ENCODE data around the gene AZIN2. TPM values are rescaled to one million over a fixed set of nuclear protein-coding genes. Genes with fewer than 3 reads are reported as not detected.

AZIN2 gene
- total and polyA plus RNA-seq, 2 of the 13 experiments (the other 11 are each of a cell fraction or from before 2014, with no cell fraction given) = 1.7 to 3.5 TPM

GRCh38 chr1:33117440-33118085 lies 36.6 kb downstream of the AZIN2 start:
- intact Hi-C loops (cut with micrococcal nuclease; ENCODE audit: unreplicated experiment) (loop anchor here (10.0 kb wide), 1 partner anchor 247 kb away; no protein-coding TSS in a partner anchor), in situ Hi-C loops (cut with HindIII; ENCODE audit: extremely low pct_ligation_motif_present, low pct_unique_long_range_greater_than_20kb) (loop anchor here (10.0 kb wide), 1 partner anchor 57 kb away; no protein-coding TSS in a partner anchor)
- Histone ChIP-seq H3K4me3 (replicated peaks in 1 of 3; ENCODE audit: insufficient read depth in 1 of 3, low read depth in 2 of 3, low read length in 3 of 3) (no peak overlapping the region), H3K9me3 (ENCODE audit: low read length) (no peaks in the 10 kb centered on the region), H3K4me1 (ENCODE audit: insufficient read depth, low read length) (peaks cover 8% of the 10 kb centered on the region; the same call in 1 of the 2 replicates), H3K36me3 (replicated peaks in 1 of 2; ENCODE audit: control insufficient read depth in 1 of 2, insufficient read depth in 2 of 2, low read length in 2 of 2) (no peaks in the 10 kb centered on the region), H4K20me1 (ENCODE audit: insufficient read depth, low read length) (no peaks in the 10 kb centered on the region), H3K9ac (ENCODE audit: insufficient read depth, low read depth, low read length) (no peak overlapping the region), H3K27me3 (ENCODE audit: control insufficient read depth in 1 of 2, insufficient read depth in 2 of 2, low read length in 2 of 2) (peaks cover 0 to 3% of the 10 kb centered on the region in 2 experiments; a peak in 1 of 5 replicates), H2AFZ (ENCODE audit: low read length) (no peak overlapping the region), H3K4me2 (ENCODE audit: low read depth, low read length) (peak overlapping the region; percentile 26; the same call in 1 of the 2 replicates), H3K79me2 (ENCODE audit: insufficient read depth, low read length) (no peaks in the 10 kb centered on the region), H3K27ac (ENCODE audit: extremely low read length, insufficient read depth, low read length) (no peak overlapping the region)
- 38% methylated on average over 8 of the region's 13 CpGs for WGBS (ENCODE audit: low lambda C conversion rate)
- FAIRE-seq (no peak), ATAC-seq (no peak), DNase-seq (ENCODE audit: low spot score) (no peak)
- CTCF ChIA-PET (ENCODE audit: low intra/inter-chr PET ratio, low total read pairs) = no interaction called here
- POLR2A ChIA-PET = interaction anchor here (1.4 kb wide), 1 partner anchor 10 kb away, joined by 7 read pairs; no protein-coding TSS in a partner anchor
- no TSS peak for BruUV-seq (replicated peaks)
- TF ChIP-seq ATF6 (CRISPR knock-in tag; conservative IDR thresholded peaks at IDR 0.05) (no peak), SOX13 (IDR thresholded peaks at IDR 0.05) (no peak), SOX13 (CRISPR knock-in tag; conservative IDR thresholded peaks at IDR 0.05 in 1 of 2, IDR thresholded peaks at IDR 0.05 in 1 of 2) (peak in 1 of 2 experiments; percentile 26; a peak in 1 of 4 replicates), ZBTB34 (CRISPR knock-in tag; IDR thresholded peaks at IDR 0.05) (no peak), ZNF83 (CRISPR knock-in tag; IDR thresholded peaks at IDR 0.05; ENCODE audit: borderline replicate concordance) (no peak), KLF11 (CRISPR knock-in tag; IDR thresholded peaks at IDR 0.05) (no peak), IRF1 (CRISPR knock-in tag; IDR thresholded peaks at IDR 0.05; ENCODE audit: low read depth) (no peak), ZNF770 (CRISPR knock-in tag; IDR thresholded peaks at IDR 0.05) (no peak), ZNF224 (CRISPR knock-in tag; IDR thresholded peaks at IDR 0.05) (no peak), GRHL1 (CRISPR knock-in tag; conservative IDR thresholded peaks at IDR 0.05) (no peak), RORA (CRISPR knock-in tag; IDR thresholded peaks at IDR 0.05) (no peak), ZNF784 (CRISPR knock-in tag; IDR thresholded peaks at IDR 0.05; ENCODE audit: borderline replicate concordance) (no peak), ZKSCAN1 (IDR thresholded peaks at IDR 0.05; ENCODE audit: low read length) (no peak), ZNF496 (CRISPR knock-in tag; IDR thresholded peaks at IDR 0.05; ENCODE audit: insufficient replicate concordance) (no peak)

Data from HepG2 (cell line).